Measurements from ENCODE around the gene DNAJC22. TPM values are rescaled to one million over a fixed set of nuclear protein-coding genes. Genes with fewer than 3 reads are reported as not detected.
A peak's percentile ranks its signal among the peaks of the same experiment; 100 is the strongest.

DNAJC22 gene
- total RNA-seq, 2 donors from 2014 or later, result 29.0 to 34.2 TPM

- no peak overlapping the region for H3K27ac ChIP-seq
- peaks cover 35% of the 10 kb centered on the region for H3K27me3 ChIP-seq
- no peak overlapping the region for H3K4me3 ChIP-seq
- TF ChIP-seq, protein P1, sequence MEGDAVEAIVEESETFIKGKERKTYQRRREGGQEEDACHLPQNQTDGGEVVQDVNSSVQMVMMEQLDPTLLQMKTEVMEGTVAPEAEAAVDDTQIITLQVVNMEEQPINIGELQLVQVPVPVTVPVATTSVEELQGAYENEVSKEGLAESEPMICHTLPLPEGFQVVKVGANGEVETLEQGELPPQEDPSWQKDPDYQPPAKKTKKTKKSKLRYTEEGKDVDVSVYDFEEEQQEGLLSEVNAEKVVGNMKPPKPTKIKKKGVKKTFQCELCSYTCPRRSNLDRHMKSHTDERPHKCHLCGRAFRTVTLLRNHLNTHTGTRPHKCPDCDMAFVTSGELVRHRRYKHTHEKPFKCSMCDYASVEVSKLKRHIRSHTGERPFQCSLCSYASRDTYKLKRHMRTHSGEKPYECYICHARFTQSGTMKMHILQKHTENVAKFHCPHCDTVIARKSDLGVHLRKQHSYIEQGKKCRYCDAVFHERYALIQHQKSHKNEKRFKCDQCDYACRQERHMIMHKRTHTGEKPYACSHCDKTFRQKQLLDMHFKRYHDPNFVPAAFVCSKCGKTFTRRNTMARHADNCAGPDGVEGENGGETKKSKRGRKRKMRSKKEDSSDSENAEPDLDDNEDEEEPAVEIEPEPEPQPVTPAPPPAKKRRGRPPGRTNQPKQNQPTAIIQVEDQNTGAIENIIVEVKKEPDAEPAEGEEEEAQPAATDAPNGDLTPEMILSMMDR (IDR thresholded peaks at IDR 0.05), result no peak
- H3K9ac ChIP-seq (ENCODE audit: low read depth in 2 of 2, low read length in 2 of 2), result no peak overlapping the region
- no peak for DNase-seq
- intact Hi-C loops (cut with DNase I), result no loop called here
- H3K4me1 ChIP-seq, result peaks cover 6% of the 10 kb centered on the region
- H3K36me3 ChIP-seq, result no peaks in the 10 kb centered on the region
- no peaks in the 10 kb centered on the region for H3K9me3 ChIP-seq
These were observed 10.6 kb upstream of the DNAJC22 start for GRCh38 chr12:49335955-49336644.

DNA sequence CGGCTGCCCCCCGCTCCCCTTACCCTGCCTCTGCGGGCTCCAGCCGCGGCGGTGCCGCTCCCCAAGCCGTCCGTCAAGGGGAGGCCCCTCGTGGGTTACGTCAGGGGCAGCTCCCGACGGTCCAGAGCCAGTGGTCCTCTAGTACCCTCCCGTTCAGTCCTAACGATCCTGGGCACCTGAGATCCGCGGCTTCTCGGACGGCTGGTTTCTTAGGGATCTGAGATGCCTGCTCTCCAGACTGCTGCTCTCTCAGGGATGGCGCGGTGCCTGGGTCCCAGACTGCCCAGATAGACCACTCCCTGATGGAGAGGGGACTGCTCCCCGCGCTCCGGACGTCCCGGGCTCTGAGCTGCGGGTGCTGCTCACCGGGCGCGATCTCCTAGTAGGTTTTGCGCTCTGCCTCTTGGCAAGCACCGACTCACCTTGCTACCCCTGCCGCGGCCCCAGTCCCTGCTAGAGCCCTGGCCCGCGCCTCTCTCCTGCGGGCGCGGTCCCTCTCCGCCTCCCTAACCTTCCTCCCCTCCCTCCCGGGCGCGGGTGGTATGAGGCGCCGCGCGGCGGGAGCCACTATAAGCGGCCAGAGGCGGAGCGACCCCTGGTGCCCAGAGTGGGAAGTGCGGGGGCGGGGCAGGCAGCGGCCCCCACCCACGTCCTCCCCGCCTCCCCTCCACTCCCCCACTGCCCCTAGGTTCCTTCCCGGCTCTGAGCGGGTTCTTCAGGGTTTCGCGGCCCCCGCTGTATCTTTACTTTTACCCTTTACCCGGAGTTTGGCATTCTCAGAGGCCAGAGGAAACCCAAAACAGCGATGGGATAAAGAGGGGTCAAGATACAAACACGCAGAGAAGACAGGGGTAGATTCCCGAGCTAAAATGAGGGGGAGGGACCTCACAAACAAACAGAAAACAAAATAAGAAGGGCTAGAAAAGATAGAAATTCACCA lies 9.8 kb upstream of the DNAJC22 start, which contains the start of gene C1QL4:
Gene C1QL4 (minus strand): TSS at position 544 of the 940 bp plus-strand sequence. CDS start 711 bp downstream, outside the sequence.
- peak within 1 kb of the TSS; percentile 29 for H3K4me3 ChIP-seq
- peaks cover 39% of the 10 kb centered on the region for H3K27me3 ChIP-seq
- H3K4me1 ChIP-seq, result peaks cover 6% of the 10 kb centered on the region
- H3K27ac ChIP-seq, result no peak within 1 kb of the TSS
- TF ChIP-seq, protein P1 (IDR thresholded peaks at IDR 0.05), result peak; percentile 97
- intact Hi-C loops (cut with DNase I), result no loop called here
- no peaks in the 10 kb centered on the region for H3K9me3 ChIP-seq
- H3K36me3 ChIP-seq, result no peaks in the 10 kb centered on the region
- peak within 1 kb of the TSS in 1 of 2 donors; percentile 64 for H3K9ac ChIP-seq (ENCODE audit: low read depth in 2 of 2, low read length in 2 of 2)
- peak; percentile 88 for DNase-seq

GRCh38 chr12:49338830-49339463 lies 7.7 kb upstream of the DNAJC22 start:
- peaks cover 20% of the 10 kb centered on the region for H3K4me1 ChIP-seq
- TF ChIP-seq, protein P1 (IDR thresholded peaks at IDR 0.05), result no peak
- no peak for DNase-seq

GRCh38 chr12:49339464-49339861 lies 7.2 kb upstream of the DNAJC22 start:
- Histone ChIP-seq H3K9ac (ENCODE audit: low read depth in 2 of 2, low read length in 2 of 2) (peak overlapping the region; percentile 38 to 40), H3K4me1 (peaks cover 20% of the 10 kb centered on the region), H3K9me3 (no peaks in the 10 kb centered on the region), H3K27ac (no peak overlapping the region), H3K36me3 (no peaks in the 10 kb centered on the region), H3K4me3 (no peak overlapping the region), H3K27me3 (peaks cover 51% of the 10 kb centered on the region)
- DNase-seq, result peak; percentile 86
- intact Hi-C loops (cut with DNase I), result loop anchor here (2.0 kb wide), 1 partner anchor 51 kb away; no protein-coding TSS in a partner anchor
- TF ChIP-seq, protein P1 (IDR thresholded peaks at IDR 0.05), result no peak

More at GRCh38 chr12:49338830-49339463, 7.7 kb upstream of the DNAJC22 start:
- intact Hi-C loops (cut with DNase I), result loop anchor here (2.0 kb wide), 1 partner anchor 50 kb away; no protein-coding TSS in a partner anchor
- H3K4me3 ChIP-seq, result no peak overlapping the region
- no peaks in the 10 kb centered on the region for H3K36me3 ChIP-seq
- H3K27ac ChIP-seq, result no peak overlapping the region
- H3K9ac ChIP-seq (ENCODE audit: low read depth in 2 of 2, low read length in 2 of 2), result peak overlapping the region; percentile 38 to 40
- H3K9me3 ChIP-seq, result no peaks in the 10 kb centered on the region
- peaks cover 51% of the 10 kb centered on the region for H3K27me3 ChIP-seq

All from colonic mucosa (tissue), 4 donors.